A549 (cell line): Measurements from ENCODE around the gene ACBD3. TPM values are rescaled to one million over a fixed set of nuclear protein-coding genes. Genes with fewer than 3 reads are reported as not detected.
A peak's percentile ranks its signal among the peaks of the same experiment; 100 is the strongest.

Source experiments
- ATOH8 ChIP-seq: fragments of 250-450 bp; sonication (Bioruptor Pico); IDR thresholded peaks from 2 replicates; pipeline ENCODE4 v1.5.0; 2020; ENCODE audit warnings: low read depth, mild to moderate bottlenecking, moderate library complexity
- BCL3 ChIP-seq: fragments of >200 bp; sonication (Bioruptor Twin); formaldehyde crosslinking; IDR thresholded peaks from 3 replicates; pipeline ENCODE4 v1.6.1; 2016
- CBX2 ChIP-seq: fragments of 200-600 bp; sonication (generic); IDR thresholded peaks from 2 replicates; pipeline ENCODE4 v1.6.1; 2016; ENCODE audit warnings: low read depth, mild to moderate bottlenecking, borderline replicate concordance
- CEBPB ChIP-seq, 2 experiments: fragments of >200 bp in 1 of 2; sonication (Bioruptor Twin) in 1 of 2; formaldehyde crosslinking in 1 of 2; IDR thresholded peaks; 2 replicates each; pipeline ENCODE4 v1.6.1; 2012 to 2016
- CHD4 ChIP-seq: fragments of 200-600 bp; sonication (generic); IDR thresholded peaks from 2 replicates; pipeline ENCODE4 v1.6.1; 2016; ENCODE audit warnings: antibody characterized with exemption, mild to moderate bottlenecking, borderline replicate concordance
- EHF ChIP-seq: fragments of 250-450 bp; sonication (Bioruptor Pico); IDR thresholded peaks from 2 replicates; pipeline ENCODE4 v1.5.0; 2020; ENCODE audit warnings: mild to moderate bottlenecking
- EHMT2 ChIP-seq: fragments of 200-600 bp; sonication (generic); IDR thresholded peaks from 2 replicates; pipeline ENCODE4 v1.6.1; 2016; ENCODE audit warnings: antibody characterized with exemption, low read depth, mild to moderate bottlenecking, moderate library complexity
- FOSL2 ChIP-seq, 2 experiments: fragments of 450-650 bp in 1 of 2; fragments of >200 bp in 1 of 2; sonication (Bioruptor Twin) in 1 of 2; formaldehyde crosslinking; IDR thresholded peaks; 2 replicates each; pipeline versions ENCODE4 v1.5.0 to v1.6.1; 2016 to 2020; ENCODE audit warnings: mild to moderate bottlenecking in 1 of 2, moderate library complexity in 1 of 2
- HMGXB4 ChIP-seq: fragments of 250-450 bp; sonication (Bioruptor Pico); IDR thresholded peaks from 2 replicates; pipeline ENCODE4 v1.5.0; 2021; ENCODE audit warnings: mild to moderate bottlenecking, moderate library complexity, borderline replicate concordance
- HOXB13 ChIP-seq: fragments of 250-450 bp; sonication (Bioruptor Pico); IDR thresholded peaks from 2 replicates; pipeline ENCODE4 v1.5.0; 2020; ENCODE audit warnings: low read depth, mild to moderate bottlenecking, moderate library complexity
- HOXB5 ChIP-seq: fragments of 250-450 bp; sonication (Bioruptor Pico); IDR thresholded peaks from 2 replicates; pipeline ENCODE4 v1.5.0; 2020; ENCODE audit warnings: mild to moderate bottlenecking, moderate library complexity
- JUNB ChIP-seq: fragments of >200 bp; sonication (Bioruptor Twin); formaldehyde crosslinking; IDR thresholded peaks from 2 replicates; pipeline ENCODE4 v1.6.1; 2016
- MAZ ChIP-seq: fragments of 150-350 bp; IDR thresholded peaks from 2 replicates; pipeline ENCODE4 v1.6.1; 2014; ENCODE audit warnings: antibody characterized with exemption, low read depth, low read length, borderline replicate concordance
- MYC ChIP-seq: IDR thresholded peaks from 2 replicates; pipeline ENCODE4 v1.6.1; 2012; ENCODE audit warnings: mild to moderate bottlenecking, inconsistent platforms, low read length, improper control_type of control experiment, borderline replicate concordance
- NR3C1 ChIP-seq: fragments of >200 bp; sonication (Bioruptor Twin); formaldehyde crosslinking; IDR thresholded peaks from 3 replicates; pipeline ENCODE4 v1.6.1; 2017
- PBX3 ChIP-seq: IDR thresholded peaks from 2 replicates; pipeline ENCODE4 v1.6.1; 2012
- PHF8 ChIP-seq: fragments of 200-600 bp; sonication (generic); IDR thresholded peaks from 2 replicates; pipeline ENCODE4 v1.6.1; 2016; ENCODE audit warnings: low read depth, mild to moderate bottlenecking, antibody characterized with exemption, moderate library complexity, borderline replicate concordance
- POLR2A ChIP-seq: IDR thresholded peaks from 2 replicates; pipeline ENCODE4 v1.6.1; 2012; ENCODE audit warnings: mild to moderate bottlenecking, low read length
- POLR2AphosphoS2 ChIP-seq: conservative IDR thresholded peaks from 2 replicates; pipeline ENCODE4 v1.6.1; 2012; ENCODE audit warnings: low read length, improper control_type of control experiment, inconsistent platforms
- RAD21 ChIP-seq, 2 experiments: fragments of >200 bp in 1 of 2; sonication (Bioruptor Twin) in 1 of 2; formaldehyde crosslinking in 1 of 2; IDR thresholded peaks in 1 of 2; conservative IDR thresholded peaks in 1 of 2; 2 replicates in 1 of 2; 3 replicates in 1 of 2; pipeline ENCODE4 v1.6.1; 2012 to 2018; ENCODE audit warnings: inconsistent platforms in 1 of 2
- RCOR1 ChIP-seq: fragments of 150-350 bp; IDR thresholded peaks from 2 replicates; pipeline ENCODE4 v1.6.1; 2014; ENCODE audit warnings: antibody characterized with exemption, low read length, low read depth
- SMC3 ChIP-seq: fragments of >200 bp; sonication (Bioruptor Twin); formaldehyde crosslinking; IDR thresholded peaks from 3 replicates; pipeline ENCODE4 v1.6.1; 2018; ENCODE audit warnings: inconsistent platforms
- SREBF2 ChIP-seq: fragments of 450-650 bp; IDR thresholded peaks from 2 replicates; pipeline ENCODE4 v1.6.1; 2014; ENCODE audit warnings: mild to moderate bottlenecking, moderate library complexity
- USF2 ChIP-seq: fragments of 450-650 bp; IDR thresholded peaks from 2 replicates; pipeline ENCODE4 v1.6.1; 2014; ENCODE audit warnings: antibody characterized with exemption
- ZFP36 ChIP-seq: fragments of 450-650 bp; IDR thresholded peaks from 2 replicates; pipeline ENCODE4 v1.6.1; 2014; ENCODE audit warnings: borderline replicate concordance; ENCODE audit not compliant: partially characterized antibody
- ZSCAN20 ChIP-seq: fragments of 250-450 bp; sonication (Bioruptor Pico); IDR thresholded peaks from 2 replicates; pipeline ENCODE4 v1.8.0; 2022; ENCODE audit warnings: mild to moderate bottlenecking, moderate library complexity
- polyA plus RNA-seq, 4 experiments: library from polyadenylated mRNA; depleted of rRNA in 3 of 4; stranded (reverse); fragments of >200 nt; fragmentation: RNase III in 1 of 4; extraction: RNeasy Plus Mini Kit Qiagen cat#74134 plus additional on column Dnase treatment in 1 of 4; gene quantifications; 2 replicates in 3 of 4; 3 replicates in 1 of 4; pipeline ENCODE4 v1.2.3, GENCODE V29; 2011 to 2017

Gene ACBD3
- polyA plus RNA-seq, 2 of the 4 experiments (the other 2 are of a cell fraction), result 29.8 to 52.9 TPM

GRCh38 chr1:226121587-226122400 lies 64.7 kb downstream of the ACBD3 start (continued):
- TF ChIP-seq MYC (0 out of 2 replicates have a peak, but pooled peaks have one; percentile 18), POLR2A (peak; percentile 45), POLR2AphosphoS2 (no peak), SMC3 (peak; percentile 94), PBX3 (0 out of 2 replicates have a peak, but pooled peaks have one; percentile 28), RCOR1 (no peak), FOSL2 (IDR thresholded peaks at IDR 0.05) (no peak), FOSL2 (CRISPR knock-in tag; IDR thresholded peaks at IDR 0.05) (no peak), ZSCAN20 (CRISPR knock-in tag) (no peak), CHD4 (no peak), ZFP36 (no peak), BCL3 (peak; percentile 44; the same call in 2 of the 3 replicates), MAZ (no peak), EHMT2 (no peak), CEBPB (IDR thresholded peaks at IDR 0.05) (no peak), USF2 (no peak), JUNB (no peak), NR3C1 (no peak), EHF (CRISPR knock-in tag) (no peak), PHF8 (peak; percentile 42; the same call in 1 of the 2 replicates), CBX2 (no peak), HMGXB4 (peak; percentile 61; the same call in 1 of the 2 replicates), RAD21 (conservative IDR thresholded peaks at IDR 0.05 in 1 of 2, IDR thresholded peaks at IDR 0.05 in 1 of 2) (peak; percentile 41 to 85; a peak in 4 of 5 replicates), HOXB13 (CRISPR knock-in tag) (peak; percentile 62; the same call in 1 of the 2 replicates), ATOH8 (CRISPR knock-in tag) (no peak; the same call in 1 of the 2 replicates), SREBF2 (no peak), HOXB5 (no peak)
